Kidney epithelial cell (primary cell): ENCODE results near the gene C1QTNF4. TPM values are rescaled to one million over a fixed set of nuclear protein-coding genes. Genes with fewer than 3 reads are reported as not detected.
A peak's percentile ranks its signal among the peaks of the same experiment; 100 is the strongest.

Source experiments
- DNase-seq: peaks from one replicate; pipeline ENCODE4 v3.0.0-alpha.2; 2010; ENCODE audit warnings: low read depth
- H3K27me3 ChIP-seq: 2 replicates; pipeline ENCODE4 v1.6.0; 2011; ENCODE audit warnings: low read length; ENCODE audit not compliant: control insufficient read depth, insufficient read depth
- H3K36me3 ChIP-seq: 2 replicates; pipeline ENCODE4 v1.5.1; 2011; ENCODE audit warnings: low read length; ENCODE audit not compliant: control insufficient read depth, insufficient read depth
- H3K4me3 ChIP-seq: 2 replicates; pipeline ENCODE4 v1.5.1; 2011; ENCODE audit warnings: low read depth, mild to moderate bottlenecking, control low read depth, low read length
- total RNA-seq: library from RNA; depleted of rRNA; stranded (reverse); fragments of >200 nt; gene quantifications from 2 replicates; pipeline ENCODE4 v1.2.3, GENCODE V29; 2015
- TF ChIP-seq, protein P1 (sequence below): IDR thresholded peaks from 2 replicates; pipeline ENCODE4 v1.5.1; 2011; ENCODE audit warnings: mild to moderate bottlenecking, moderate library complexity, low read length, control low read depth, inconsistent platforms; ENCODE audit not compliant: insufficient read depth, poor library complexity, severe bottlenecking

The C1QTNF4 gene
- total RNA-seq, 1 donor from 2014 or later: 7.1 TPM

- DNase-seq: no peak
- H3K4me3 ChIP-seq: no peak overlapping the region
- H3K27me3 ChIP-seq: peaks cover 55% of the 10 kb centered on the region
- TF ChIP-seq, protein P1, sequence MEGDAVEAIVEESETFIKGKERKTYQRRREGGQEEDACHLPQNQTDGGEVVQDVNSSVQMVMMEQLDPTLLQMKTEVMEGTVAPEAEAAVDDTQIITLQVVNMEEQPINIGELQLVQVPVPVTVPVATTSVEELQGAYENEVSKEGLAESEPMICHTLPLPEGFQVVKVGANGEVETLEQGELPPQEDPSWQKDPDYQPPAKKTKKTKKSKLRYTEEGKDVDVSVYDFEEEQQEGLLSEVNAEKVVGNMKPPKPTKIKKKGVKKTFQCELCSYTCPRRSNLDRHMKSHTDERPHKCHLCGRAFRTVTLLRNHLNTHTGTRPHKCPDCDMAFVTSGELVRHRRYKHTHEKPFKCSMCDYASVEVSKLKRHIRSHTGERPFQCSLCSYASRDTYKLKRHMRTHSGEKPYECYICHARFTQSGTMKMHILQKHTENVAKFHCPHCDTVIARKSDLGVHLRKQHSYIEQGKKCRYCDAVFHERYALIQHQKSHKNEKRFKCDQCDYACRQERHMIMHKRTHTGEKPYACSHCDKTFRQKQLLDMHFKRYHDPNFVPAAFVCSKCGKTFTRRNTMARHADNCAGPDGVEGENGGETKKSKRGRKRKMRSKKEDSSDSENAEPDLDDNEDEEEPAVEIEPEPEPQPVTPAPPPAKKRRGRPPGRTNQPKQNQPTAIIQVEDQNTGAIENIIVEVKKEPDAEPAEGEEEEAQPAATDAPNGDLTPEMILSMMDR: no peak
- no peaks in the 10 kb centered on the region for H3K36me3 ChIP-seq
Measured at GRCh38 chr11:47591764-47592163, 2.4 kb downstream of the C1QTNF4 start.

GRCh38 chr11:47589977-47590861, 4.0 kb downstream of the C1QTNF4 start:
- Histone ChIP-seq H3K4me3 (peak overlapping the region; percentile 28), H3K27me3 (peaks cover 52% of the 10 kb centered on the region), H3K36me3 (no peaks in the 10 kb centered on the region)
- TF ChIP-seq, protein P1: no peak
- DNase-seq: no peak

DNA sequence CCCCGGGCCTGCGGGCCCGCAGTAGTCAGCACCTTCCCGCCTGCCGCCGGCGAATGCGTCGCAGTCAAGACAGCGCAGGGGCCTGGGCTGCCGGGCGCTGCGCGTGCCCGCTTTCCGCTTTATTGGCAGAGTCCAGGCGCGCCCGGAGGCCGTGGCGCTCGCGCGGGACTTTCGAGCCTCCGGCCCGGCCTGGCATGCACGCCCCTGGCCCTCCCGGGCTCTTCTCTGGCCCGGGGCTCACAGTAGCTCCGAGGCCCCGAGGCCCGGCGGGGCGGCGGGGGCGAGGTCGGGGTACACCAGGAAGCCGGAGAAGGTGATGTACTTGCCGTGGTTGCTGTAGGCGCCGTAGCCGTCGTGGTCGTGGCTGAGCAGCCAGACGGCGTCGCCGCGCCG, 4.6 kb downstream of the C1QTNF4 start:
- Histone ChIP-seq H3K4me3 (peak overlapping the region; percentile 28), H3K36me3 (no peaks in the 10 kb centered on the region), H3K27me3 (peaks cover 45% of the 10 kb centered on the region)
- DNase-seq: no peak
- TF ChIP-seq, protein P1: no peak

DNA sequence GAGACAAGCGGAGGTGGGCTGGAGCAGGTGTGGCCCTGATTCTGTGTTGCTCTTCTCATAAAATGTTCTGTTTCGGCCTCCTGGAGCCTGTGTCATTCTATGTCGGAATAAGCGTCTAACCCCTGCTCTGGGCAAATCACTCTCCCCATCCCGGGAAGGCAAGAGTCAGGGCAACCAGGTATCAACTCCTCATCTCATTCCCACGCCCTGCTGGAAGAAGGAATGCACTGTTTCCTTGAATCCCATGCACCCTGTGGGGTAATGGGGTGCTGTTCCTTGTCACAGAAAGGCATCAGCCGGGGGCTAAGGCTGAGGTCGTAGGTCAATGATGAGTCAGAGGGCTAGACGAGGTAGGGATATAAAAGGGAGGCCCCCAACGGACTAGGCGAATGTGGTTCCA, 5.1 kb downstream of the C1QTNF4 start:
- Histone ChIP-seq H3K36me3 (no peaks in the 10 kb centered on the region), H3K4me3 (no peak overlapping the region), H3K27me3 (peaks cover 41% of the 10 kb centered on the region)
- no peak for DNase-seq
- TF ChIP-seq, protein P1: no peak

- TF ChIP-seq, protein P1: no peak
Measured at GRCh38 chr11:47587723-47588326, 6.4 kb downstream of the C1QTNF4 start.

More at GRCh38 chr11:47587723-47588326, 6.4 kb downstream of the C1QTNF4 start:
- Histone ChIP-seq H3K4me3 (no peak overlapping the region), H3K36me3 (no peaks in the 10 kb centered on the region), H3K27me3 (peaks cover 28% of the 10 kb centered on the region)
- no peak for DNase-seq
